HG03135 (cell line): ENCODE results near the gene INSL3.
"Not testable (repeated sequence)": the region's sequence is repeated elsewhere in the genome, so short reads cannot be mapped to it uniquely, and the experiment has no call there.

Experiments used
- ATAC-seq: cut with Tn5 transposase; IDR thresholded peaks from one replicate; pipeline ENCODE4 v1.9.1; 2021; ENCODE audit warnings: mild to moderate bottlenecking, moderate library complexity; ENCODE audit not compliant: unreplicated experiment

INSL3 gene

DNA sequence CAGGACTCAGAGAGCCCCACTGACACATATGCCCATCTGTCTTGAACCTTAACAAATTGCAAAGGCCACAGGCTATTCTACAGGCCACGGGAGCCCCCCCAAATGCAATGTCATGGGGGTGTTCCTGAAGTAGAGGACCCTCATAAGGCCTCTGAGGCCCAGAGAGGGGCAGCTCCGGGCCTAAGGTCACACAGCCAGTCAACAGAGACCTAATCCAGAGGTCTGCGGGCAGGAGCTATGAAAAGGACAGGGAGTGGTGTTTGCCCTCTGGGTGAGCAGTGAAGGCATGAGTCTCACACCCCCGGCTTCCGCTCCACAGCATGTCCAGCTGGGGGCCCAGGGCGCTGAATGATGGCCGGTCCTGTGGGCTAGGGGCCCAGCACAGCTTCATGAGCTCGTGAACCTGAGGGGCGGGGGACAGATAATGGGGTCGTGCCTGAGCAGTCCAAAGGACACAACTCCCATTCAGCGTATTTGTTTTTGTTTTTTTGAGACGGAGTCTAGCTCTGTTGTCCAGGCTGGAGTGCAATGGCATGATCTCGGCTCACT lies 5.3 kb upstream of the INSL3 start:
- no peak for ATAC-seq

DNA sequence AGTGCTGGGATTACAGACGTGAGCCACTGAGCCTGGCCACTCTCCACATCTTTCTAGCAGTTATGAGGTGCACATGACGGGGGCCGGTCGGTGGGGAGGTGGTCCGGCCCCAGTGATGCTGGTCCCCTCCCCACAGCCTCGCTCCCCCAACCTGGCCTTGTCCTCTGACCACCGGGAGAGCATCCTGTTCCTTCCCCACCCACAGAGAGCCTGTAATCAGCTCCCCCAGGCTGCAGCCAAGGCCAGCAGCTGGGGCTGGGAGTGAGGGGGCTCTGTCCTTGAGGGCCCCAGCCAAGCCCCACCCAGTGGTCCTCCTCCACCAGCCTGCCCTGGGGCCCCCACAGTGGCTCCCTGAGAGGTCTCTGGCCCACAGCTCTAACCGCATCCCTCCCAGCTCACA lies 3.0 kb upstream of the INSL3 start:
- ATAC-seq = no peak

DNA sequence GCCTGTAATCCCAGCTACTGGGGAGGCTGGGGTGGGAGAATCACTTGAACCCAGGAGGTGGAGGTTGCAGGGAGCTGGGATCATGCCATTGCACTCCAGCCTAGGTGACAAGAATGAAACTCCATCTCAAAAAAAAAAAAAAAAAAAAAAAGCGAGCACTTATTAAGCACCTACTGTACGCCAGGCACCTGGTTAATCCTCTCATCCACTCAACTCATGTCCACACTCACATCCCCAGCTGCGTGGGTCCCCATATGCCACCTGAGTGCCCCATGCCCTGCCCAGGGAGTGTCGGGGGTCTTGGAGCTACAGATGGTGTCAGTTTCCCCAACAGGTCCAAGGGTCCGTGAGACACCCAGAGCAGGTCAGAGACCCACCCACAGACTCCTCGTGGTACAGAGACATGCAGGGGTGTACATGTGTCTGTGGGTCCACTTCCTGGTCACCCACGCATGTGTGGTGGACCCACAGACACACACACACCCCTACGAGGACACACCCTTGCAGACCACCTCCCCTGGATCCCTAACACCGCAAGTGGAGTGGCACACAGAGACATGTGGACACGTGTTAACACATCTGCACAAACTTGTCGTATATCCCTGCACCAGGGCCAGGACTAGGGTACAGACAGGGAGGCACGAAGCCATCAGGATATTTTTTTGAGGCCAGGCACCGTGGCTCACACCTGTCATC lies 3.5 kb downstream of the INSL3 start:
- ATAC-seq = no peak

DNA sequence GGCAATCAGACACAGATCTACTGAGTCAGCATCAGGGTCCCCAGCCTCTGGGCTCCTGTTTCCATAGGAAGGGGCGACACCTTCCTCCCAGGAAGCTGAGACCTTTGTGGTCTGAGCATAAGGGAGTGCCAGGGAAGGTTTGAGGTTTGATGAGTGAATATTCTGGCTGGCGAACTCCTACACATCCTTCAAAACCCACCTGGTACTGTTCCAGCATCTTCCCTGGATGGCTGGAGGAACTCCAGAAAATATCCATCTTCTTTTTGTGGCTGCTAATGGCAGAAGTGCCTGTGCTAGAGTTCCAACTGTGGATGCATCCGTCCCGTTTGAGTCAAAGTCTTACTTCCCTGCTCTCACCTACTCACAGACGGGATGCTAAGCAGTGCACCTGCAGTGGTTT lies 9.2 kb downstream of the INSL3 start:
- no peak for ATAC-seq

DNA sequence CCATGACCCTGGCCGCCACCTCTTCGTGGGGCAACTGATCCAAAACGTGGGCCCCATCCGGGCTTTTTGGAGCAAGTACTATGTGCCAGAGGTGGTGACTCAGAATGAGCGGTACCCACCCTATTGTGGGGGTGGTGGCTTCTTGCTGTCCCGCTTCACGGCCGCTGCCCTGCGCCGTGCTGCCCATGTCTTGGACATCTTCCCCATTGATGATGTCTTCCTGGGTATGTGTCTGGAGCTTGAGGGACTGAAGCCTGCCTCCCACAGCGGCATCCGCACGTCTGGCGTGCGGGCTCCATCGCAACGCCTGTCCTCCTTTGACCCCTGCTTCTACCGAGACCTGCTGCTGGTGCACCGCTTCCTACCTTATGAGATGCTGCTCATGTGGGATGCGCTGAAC lies 9.6 kb downstream of the INSL3 start:
- no peak for ATAC-seq

DNA sequence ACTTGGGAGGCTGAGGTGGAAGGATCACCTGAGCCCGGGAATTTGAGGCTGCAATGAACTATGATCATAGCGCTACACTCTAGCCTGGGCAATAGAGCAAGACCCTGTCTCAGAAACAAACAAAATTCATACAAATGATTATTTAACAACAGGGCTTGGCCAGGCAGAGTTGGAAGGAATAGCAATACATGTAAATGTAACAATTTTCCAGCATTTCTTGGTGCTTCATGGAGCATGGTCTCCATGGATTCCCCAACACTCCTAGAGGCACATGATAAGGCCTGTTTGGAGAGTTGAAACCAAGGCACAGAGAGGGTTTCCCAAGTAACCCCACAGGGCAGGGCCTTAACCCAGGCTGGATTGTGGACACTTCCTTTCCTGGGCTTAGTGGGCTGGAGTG lies 10.2 kb downstream of the INSL3 start:
- ATAC-seq = no peak

DNA sequence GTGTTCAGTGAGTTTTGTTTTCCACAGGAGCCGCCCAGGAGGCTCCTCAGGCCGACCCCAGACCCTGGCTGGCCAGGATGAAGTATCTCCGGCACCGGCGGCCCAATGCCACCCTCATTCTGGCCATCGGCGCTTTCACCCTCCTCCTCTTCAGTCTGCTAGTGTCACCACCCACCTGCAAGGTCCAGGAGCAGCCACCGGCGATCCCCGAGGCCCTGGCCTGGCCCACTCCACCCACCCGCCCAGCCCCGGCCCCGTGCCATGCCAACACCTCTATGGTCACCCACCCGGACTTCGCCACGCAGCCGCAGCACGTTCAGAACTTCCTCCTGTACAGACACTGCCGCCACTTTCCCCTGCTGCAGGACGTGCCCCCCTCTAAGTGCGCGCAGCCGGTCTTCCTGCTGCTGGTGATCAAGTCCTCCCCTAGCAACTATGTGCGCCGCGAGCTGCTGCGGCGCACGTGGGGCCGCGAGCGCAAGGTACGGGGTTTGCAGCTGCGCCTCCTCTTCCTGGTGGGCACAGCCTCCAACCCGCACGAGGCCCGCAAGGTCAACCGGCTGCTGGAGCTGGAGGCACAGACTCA lies 13.5 kb downstream of the INSL3 start:
- ATAC-seq = no peak

DNA sequence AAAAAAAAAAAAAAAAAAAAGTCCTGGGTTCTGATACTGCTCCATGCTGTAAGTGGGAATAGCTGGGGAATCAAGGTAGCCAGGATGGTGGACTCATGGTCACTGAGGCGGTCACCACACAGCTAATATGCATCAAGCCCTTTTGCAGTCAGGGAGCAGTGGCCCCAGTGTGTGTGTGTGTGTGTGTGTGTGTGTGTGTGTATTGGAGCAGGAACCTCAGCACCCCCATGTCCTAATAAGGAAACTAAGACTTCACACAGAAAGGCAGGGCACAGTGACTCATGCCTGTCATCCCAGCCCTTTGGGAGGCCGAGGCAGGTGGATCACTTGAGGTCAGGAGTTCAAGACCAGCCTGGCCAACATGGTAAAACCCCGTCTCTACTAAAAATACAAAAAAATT lies 14.4 kb downstream of the INSL3 start:
- no peak for ATAC-seq

DNA sequence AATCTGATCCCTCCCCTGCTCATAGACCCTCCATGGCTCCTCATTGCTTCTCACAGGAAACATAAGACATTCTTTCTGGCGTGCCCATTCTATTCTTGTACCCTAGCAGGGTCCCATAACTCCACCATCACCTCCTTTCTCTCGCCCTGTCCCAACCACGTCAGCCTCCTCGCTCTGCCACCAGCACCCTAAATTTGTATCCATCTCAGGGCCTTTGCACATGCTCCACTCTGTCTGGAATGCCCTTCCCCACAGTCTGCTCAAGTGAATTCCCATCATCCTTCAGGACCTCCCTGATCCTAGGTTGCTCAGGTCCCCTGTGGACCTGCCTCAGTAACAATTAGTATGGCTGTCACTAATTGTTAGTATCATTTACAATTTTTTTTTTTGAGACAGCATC lies 15.9 kb downstream of the INSL3 start:
- ATAC-seq = no peak

DNA sequence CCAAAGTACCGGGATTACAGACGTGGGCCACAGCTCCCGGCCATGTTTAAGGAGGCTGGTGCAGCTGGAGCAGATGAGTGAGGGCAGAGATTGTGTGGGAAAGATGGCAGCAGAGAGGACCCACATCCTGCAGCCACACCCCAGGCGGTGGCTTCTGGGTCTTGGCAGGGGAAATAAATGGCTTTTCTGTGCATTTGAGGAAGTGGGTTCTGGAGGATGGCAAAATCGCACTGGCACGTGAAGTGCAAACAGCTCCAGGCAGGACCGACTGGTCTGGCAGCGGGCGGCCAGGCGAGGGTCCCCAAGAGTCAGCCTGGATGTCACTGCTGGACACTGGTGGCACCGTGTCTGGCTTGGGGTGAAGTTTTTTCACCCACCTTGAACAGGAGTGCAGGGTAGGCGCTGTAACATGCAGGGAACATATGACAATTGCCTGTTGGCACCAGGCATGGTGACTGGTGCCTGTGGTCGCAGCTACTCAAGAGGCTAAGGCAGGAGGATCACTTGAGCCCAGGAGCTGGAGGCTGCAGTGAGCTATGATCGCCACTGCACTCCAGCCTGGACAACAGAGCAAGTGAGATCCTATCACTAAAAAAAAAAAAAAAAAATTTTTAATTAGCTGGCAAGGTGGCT lies 17.9 kb downstream of the INSL3 start:
- no peak for ATAC-seq

DNA sequence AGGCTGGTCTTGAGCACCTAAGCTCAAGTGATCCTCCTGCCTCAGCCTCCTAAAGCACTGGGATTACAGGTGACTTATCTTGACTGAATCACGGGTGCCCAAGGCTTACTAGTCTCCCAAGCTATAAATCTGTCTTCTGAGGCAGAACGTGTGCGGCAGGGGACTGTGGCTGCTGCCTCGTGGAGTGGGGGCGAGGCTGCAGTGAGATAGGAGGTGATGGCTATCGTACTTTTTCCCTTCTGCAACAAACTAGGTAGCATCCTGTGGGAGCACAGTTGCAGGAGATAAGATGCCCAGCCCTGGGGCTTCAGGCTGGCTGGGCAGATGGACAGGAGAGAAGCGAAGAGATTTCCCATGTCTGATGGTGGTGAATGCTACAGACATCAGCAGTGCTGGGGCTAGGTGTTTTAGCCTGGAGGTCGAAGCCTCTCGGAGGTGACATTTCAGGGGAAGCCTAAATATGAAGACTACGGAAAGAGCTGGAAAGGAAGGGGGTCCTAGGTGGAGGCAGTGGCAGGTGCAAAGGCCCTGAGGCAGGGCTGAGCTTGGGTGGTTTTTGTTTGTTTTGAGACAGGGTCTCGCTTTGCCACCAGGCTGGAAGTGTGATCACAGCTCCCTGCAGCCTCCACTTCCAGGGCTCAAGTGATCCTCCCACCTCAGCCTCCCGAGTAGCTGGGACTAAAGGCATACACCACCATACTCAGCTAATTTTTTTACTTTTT lies 19.0 kb downstream of the INSL3 start:
- ATAC-seq = no peak

DNA sequence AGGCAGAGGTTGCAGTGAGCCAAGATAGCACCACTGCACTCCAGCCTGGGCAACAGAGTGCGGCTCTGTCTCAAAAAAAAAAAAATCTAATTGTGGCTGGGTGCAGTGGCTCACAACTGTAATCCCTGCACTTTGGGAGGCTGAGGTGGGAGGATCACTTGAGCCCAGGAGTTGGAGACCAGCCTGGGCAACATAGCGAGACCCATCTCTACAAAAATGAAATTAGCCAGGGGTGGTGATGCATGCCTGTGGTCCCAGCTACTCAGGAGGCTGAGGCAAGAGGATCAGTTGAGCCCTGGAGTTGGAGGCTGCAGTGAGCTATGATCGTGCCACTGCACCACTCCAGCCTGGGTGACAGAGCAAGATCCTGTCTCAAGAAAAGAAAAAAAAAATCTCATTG lies 22.7 kb downstream of the INSL3 start:
- ATAC-seq = not testable (repeated sequence)

DNA sequence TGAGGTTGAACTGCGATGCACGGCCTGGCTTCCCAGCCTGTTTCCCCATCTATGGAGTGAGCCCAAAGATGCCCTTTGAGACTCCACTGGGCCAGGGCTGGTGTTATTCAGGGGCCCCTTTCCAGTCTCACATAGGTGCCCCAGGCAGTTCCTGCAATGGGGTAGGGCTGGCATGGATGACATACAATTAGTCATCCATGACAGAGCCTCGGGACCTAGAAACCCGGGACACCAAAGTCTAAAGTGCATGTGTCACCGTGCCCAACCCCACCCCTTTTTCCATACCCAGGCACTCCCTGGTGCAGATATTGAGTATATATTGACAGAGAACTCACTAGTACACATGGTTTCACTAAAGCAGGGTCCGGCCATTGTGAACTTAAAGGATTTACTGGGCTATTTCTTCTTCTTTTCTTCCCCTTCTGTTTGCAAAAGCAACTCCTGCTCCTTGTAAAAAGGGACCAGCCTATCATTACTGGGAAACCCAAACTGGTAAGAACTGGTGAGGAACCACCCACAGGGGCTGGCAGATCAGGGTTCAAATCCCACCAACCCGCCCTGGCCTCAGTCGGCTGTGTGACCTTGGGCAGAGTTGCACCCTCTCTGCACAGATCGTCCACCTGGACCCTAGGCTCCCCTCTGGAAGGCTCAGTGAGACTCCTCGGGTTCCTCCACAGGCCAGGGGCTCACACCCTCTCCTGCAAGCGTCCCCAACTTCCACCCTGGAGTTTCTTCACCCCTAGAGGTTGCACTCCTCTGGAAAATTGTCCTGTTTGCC lies 23.7 kb downstream of the INSL3 start:
- ATAC-seq = no peak

DNA sequence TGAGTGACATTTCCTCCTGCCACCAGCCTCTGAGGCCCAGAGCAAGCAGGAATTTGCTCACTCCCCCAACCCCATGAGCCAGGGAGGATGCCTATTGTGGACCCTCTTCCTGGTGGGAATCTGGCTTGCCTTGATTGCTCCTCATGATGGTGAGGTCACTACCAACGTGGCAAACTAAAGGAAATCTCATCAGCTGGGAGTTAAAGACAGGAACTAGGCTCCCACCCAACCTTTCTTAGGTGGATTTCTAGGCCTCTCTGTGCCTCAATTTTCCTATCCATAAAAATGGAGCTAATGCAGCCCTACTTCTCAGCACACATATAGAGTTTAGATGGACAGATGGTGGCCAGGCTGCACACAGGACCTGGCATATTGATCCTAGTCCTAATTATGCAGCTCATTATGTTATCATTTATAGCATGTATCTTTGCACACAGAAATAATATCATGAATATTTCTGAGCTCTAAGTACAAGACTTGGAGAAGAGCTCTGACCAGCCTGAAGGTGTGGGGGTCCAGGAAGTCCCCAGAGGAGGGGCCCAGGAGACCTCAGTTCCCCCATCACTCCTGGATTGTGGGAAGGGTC lies 24.4 kb downstream of the INSL3 start:
- no peak for ATAC-seq

DNA sequence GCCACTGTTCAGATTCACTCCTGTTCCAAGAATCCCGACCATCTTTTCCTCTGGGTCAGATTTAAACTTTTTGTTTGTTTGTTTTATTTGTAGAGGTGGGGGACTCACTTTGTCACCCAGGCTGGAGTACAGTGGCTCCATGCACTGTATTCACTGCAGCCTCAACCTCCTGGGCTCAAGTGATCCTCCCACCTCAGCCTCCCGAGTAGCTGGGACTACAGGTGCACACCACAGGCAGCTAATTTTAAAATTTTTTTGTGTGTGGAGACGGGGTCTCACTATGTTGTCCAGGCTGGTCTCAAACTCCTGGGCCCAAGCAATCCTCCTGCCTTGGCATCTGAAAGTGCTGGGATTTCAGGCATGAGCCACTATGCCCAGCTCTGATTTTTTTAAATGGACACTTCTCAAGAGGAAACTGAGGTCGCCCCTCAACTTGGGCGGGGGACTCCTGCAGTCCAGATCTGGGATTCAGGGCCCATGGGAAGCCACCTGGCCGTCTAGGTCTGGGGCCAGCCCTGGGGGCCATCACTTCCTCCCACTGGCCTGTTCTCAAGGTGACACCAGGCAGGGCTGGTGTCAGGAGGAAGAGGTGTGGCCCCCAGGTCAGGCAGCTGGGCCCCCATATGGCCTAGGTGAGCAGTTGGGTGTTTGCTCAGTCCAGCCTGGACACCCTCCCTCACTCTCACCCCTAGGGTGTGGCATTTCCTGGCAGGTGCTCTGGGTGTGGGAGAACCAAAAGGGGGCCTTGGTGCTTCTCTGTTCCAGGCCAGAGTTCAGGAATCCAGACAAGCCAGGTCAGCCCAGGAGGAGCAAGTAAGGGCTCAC lies 25.1 kb downstream of the INSL3 start:
- no peak for ATAC-seq

DNA sequence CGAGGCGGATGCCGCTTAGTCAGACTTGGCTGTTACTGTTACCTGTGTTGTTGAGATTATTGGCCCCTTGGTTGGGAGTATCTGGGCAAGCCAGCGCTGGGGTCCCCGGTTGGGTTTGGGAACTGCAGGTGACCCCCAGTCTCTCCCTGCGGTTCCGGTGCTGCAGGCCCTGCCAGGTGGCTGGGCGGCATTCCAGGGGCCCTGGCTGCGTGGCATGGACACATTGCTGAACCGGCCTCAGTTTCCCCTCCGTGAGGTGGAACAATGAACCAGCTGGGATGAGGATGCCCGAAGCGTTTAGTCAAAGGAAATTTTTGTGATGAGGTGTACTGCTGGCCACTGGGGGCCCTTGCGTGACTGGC lies 25.8 kb downstream of the INSL3 start:
- no peak for ATAC-seq

DNA sequence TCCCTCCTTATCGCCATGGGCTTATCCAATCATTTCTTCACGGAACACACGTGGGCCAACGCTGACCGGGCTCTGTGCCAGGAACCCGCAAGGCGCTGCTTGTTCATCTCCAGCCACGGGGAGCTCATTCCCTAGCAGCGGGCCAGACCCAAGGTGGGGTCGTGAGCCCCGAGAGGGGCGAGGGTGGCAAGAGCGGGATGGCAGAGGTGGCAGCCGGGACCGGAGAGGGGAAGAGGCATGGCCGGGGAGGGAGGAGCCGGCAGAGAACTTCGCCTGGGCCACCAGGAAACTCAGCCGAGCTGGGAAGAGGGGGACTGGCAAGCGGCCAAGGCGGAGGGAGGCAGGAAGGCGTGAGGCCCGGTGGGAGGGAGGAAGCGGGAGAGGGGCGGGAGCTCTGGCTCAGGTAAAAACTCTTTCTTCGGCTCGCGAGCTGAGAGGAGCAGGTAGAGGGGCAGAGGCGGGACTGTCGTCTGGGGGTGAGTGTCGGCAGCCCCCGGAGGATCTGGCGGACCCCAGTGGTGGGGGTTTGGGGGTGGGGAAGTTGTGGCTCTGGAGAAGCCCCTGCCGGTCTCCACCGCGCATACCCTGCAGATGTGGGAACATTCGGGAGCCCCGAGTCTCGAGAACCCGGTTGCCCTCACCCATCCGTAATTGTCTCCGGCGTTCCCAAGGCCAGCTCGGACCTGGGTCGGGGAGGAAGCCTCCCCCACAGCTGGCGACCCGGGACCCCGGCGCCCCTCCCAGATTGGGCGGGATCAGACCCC lies 26.4 kb downstream of the INSL3 start, which contains the start of gene B3GNT3:
Gene B3GNT3, plus strand, starts transcription at position 408 of the 764 bp plus-strand sequence. CDS start 12,670 bp downstream, outside the sequence.
- no peak for ATAC-seq

DNA sequence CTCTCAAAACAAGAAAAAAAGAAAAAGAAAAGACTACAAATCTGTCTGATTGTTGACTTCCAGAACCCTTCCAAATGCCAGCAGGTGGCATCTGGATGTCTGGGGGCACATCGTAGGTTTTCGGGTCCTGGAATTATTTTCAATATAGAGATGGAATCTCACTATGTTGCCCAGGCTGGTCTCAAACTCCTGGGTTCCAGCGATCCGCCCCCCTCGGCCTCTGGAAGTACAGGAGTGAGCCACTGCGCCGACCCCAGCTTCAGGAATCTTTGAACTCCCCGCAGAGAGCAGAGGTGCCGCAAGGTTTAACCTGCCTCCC lies 26.9 kb downstream of the INSL3 start:
- no peak for ATAC-seq
